GM21360 (cell line): ENCODE measurements around the gene SLC26A3.
"Not testable (repeated sequence)": the region's sequence is repeated elsewhere in the genome, so short reads cannot be mapped to it uniquely, and the experiment has no call there.

Experiments
- ATAC-seq: cut with Tn5 transposase; IDR thresholded peaks from one replicate; pipeline ENCODE4 v1.9.1; 2021; ENCODE audit warnings: mild to moderate bottlenecking, moderate library complexity; ENCODE audit not compliant: unreplicated experiment

Gene SLC26A3

GRCh38 chr7:107803009-107803610 is at the start of gene SLC26A3:
Gene SLC26A3, minus strand, starts transcription at chr7:107803223. Its CDS starts 8,714 bp downstream, at chr7:107794509.
- no peak for ATAC-seq

DNA sequence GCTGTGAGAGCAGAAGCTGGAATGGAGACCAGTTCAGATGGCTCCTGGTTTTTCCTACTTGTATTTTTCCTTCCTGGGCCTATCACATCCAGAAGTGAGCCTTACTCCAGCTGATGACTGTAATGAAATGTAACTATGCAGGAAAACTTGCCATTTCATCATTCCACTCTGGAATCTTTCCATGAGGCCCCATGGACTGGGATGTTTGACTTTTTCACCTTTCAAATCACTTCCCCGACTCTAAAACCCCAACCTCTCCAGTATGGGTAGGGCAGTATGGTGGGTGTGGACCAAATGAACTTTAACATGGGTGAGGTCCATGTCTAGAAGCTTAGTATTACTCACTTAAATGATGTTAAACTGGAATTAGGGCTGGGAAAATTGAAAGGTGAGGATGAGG is 47.6 kb upstream of the SLC26A3 start:
- no peak for ATAC-seq

DNA sequence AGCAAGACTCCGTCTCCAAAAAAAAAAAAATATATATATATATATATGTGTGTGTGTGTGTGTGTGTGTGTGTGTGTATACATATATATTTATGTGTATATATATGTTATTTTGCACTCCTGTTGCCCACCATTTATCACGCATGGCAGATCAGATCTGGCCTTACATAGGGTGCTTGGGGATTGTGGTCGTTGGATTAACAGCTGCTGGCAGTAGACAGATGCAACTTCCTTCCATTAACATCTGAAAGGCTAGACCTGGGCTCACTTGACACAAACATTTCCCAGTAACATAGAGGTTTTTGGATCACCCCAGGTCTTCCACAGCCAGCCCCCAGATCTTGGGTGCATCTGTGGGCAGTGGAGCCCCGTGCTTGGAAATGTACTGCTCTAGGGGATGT is 47.2 kb upstream of the SLC26A3 start:
- no peak for ATAC-seq

GRCh38 chr7:107848211-107848610 is 45.2 kb upstream of the SLC26A3 start:
- not testable (repeated sequence) for ATAC-seq

DNA sequence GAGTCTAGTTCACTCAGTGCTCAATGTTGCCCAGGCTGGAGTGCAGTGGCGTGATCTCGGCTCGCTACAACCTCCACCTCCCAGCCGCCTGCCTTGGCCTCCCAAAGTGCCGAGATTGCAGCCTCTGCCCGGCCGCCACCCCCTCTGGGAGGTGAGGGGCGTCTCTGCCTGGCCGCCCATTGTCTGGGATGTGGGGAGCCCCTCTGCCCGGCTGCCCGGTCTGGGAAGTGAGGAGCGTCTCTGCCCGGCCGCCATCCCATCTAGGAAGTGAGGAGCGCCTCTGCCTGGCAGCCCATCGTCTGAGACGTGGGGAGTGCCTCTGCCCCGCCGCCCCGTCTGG is 44.8 kb upstream of the SLC26A3 start:
- not testable (repeated sequence) for ATAC-seq

DNA sequence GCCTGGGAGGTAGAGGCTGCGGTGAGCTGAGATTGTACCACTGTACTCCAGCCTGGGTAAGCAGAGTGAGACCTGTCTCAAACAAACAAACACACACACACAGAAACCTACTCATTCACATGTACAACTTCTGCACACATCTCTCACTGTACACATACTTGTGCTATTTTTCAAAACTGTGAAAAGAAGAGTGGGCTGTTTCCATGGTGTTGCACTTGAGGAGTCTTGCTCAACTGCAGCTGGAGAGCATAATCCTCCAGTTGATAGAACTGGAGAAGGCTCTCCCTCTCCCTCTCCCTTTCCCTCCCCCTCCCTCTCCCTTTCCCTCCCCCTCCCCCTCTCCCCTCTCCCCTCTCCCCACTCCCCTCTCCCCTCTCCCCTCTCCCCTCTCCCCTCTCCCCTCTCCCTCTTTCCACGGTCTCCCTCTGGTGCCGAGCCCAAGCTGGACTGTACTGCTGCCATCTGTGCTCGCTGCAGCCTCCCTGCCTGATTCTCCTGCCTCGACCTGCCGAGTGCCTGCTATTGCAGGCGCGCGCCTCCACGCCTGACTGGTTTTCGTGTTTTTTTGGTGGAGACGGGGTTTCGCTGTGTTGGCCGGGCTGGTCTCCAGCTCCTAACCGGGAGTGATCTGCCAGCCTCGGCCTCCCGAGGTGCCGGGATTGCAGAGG is 44.3 kb upstream of the SLC26A3 start:
- ATAC-seq = no peak

- ATAC-seq = no peak
Observed at GRCh38 chr7:107846324-107846723, 43.3 kb upstream of the SLC26A3 start.

- ATAC-seq = no peak
Observed at GRCh38 chr7:107843184-107843583, 40.2 kb upstream of the SLC26A3 start.

DNA sequence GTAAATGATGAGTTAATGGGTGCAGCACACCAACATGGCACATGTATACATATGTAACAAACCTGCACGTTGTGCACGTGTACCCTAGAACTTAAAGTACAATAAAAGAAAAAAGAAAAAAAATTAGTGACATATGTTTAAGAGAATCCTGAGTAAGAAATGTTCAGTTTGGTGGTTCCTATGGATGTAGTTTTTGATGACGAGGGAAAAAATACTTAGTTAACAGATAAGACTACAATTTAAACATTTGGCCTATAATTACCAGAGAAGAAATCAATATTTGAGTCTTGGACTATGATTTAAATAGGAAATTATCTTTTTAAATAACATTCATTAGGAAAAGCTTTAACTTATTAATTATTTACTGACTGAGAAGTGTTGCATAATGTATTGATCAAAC is 39.2 kb upstream of the SLC26A3 start:
- ATAC-seq = no peak

- ATAC-seq = no peak
Observed at GRCh38 chr7:107838816-107839565, 36.0 kb upstream of the SLC26A3 start.

DNA sequence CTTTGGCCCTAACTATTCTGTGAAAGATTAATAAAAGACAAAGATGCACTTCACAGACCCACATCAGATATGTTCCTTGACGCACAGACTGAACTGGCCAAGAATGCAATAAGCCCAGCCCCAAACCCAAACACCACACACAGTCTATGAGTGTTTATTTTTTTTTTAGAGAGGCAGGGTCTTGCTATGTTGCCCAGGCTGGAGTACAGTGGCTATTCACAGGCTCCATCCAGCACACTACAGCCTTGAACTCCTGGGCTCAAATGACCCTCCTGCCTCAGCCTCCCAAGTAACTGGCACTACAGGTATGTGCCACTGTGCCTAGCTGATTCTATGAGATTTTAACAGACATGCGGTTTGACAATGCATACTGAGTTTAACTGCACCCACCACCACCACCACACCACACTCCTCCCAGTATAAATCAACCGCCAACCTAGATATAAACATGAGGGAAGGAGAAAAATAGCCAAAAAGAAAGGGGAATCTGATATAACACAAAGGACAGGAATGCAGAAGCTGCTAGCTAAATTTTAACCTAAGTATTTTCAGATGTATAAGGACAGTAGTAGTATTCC is 35.1 kb upstream of the SLC26A3 start:
- no peak for ATAC-seq

- ATAC-seq = no peak
Observed at GRCh38 chr7:107837145-107837512, 34.1 kb upstream of the SLC26A3 start.

DNA sequence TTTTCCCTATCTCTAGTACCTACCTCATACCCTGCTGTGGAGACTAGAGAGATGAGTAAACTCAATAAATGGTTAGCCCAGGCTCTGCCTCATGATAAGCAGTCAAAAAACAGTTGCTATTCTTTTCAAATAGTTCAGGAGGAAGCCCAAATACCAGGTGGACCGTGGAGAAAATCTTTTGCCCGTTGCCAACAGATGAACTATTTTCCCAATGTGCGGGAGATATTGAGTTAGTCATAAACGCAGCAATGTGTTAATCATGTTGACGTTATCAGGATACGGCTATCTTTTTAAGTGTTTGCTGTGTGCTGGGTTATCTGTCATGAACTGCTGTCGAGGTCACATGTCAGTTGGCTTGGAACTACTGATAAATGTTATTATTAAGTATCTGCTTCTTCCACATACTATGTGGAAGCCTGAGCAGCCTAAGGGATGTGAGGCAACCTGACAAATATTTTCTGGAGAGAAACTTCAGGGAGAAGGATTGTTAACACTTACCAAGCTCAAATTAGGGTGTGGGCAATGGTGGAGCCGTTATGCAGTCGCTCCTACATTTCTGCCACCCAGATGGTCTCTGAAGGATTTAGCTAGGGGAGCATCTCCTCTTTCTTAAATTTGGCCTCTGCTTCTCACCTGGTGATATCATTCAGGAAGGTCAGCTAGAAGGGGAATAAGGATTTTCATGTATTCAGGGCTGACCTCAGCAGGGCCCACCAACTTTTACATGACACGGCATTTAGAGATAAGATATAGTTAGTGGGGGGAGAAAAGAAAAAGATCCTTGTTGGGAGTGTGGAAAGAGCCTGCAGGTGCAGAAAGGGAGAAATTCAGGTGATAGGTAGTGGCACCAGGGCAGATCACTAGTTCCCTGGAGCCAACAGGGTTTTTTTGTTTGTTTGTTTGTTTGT is 33.5 kb upstream of the SLC26A3 start:
- no peak for ATAC-seq

- ATAC-seq = no peak
Observed at GRCh38 chr7:107834401-107834800, 31.4 kb upstream of the SLC26A3 start.

DNA sequence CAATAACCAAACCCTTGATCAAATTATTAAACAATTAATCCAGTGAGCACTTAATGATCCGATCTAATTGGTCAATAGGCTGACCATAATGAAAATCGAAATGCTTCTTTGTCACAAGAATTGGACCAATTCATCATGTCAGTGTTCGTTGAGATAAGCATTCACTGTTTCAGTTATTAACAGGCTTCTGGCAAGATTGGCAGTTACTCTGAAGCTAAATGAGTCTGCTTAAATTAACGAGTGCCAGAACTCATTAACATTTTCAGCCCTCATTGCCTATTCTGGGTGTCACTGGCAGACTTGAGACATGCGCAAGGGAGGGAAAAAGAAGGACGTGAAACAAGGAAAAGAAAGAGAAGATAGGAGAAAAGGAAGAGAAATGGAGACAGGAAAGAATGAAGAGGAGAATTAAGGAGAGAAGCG is 30.7 kb upstream of the SLC26A3 start:
- ATAC-seq = no peak

DNA sequence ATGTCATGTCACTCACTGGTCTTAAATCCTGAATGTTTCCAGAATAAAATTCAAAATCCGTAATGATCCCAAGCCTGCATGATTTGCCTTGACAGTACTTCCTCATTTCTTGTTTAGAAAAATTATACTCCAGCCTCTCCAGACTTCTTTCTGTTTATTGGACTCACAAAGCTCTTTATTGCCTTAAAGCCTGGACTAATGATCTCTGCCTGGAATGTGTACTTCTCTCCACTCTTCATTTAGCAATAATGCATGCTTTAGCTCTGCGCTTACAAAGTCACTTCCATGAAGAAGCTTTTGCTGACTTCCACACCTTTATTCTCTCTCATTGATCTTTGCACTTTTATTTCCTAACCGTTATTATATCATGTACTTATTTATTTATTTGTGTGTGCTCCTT is 27.4 kb upstream of the SLC26A3 start:
- ATAC-seq = no peak

GRCh38 chr7:107828540-107828939 is 25.5 kb upstream of the SLC26A3 start:
- no peak for ATAC-seq

- no peak for ATAC-seq
Observed at GRCh38 chr7:107827501-107827900, 24.5 kb upstream of the SLC26A3 start.

GRCh38 chr7:107826451-107826850 is 23.4 kb upstream of the SLC26A3 start:
- no peak for ATAC-seq

DNA sequence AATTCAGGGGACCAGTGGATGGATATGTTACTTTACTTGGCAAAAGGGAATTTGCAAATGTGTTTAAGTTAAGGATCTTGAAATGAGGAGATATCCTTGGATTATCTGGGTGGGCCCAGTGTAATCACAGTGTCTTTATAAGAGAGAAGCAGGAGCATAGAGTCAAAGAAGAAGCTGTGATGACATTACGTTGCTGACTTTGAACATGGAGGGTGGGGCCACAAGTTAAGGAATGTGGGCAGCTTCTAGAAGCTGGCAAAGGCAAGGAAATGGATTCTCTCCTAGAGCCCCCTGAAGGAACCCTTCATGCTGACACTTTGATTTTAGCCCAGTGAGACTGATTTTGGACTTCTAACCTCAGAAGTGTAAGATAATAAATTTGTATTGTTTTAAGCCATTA is 21.8 kb upstream of the SLC26A3 start:
- no peak for ATAC-seq

DNA sequence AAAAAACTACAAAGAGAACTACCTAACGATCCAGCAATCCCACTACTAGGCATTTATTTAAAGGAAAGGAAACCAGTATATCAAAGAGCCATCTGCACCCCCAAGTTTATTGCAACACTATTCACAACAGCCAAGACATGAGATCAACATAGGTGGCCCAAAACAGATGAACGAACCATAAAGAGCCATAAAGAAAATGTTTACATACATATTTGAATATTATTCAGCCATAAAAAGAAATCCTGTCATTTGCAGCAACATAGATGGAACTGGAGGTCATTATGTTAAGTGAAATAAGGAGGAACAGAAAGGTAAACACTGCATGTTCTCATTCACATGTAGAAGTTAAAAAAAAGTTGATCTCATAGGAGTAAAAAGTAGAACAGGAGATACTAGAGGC is 15.6 kb upstream of the SLC26A3 start:
- ATAC-seq = no peak
